Fibroblast of lung (primary cell): ENCODE results near the gene ZBTB34. TPM values are rescaled to one million over a fixed set of nuclear protein-coding genes. Genes with fewer than 3 reads are reported as not detected.

Experiments
- DNase-seq, 2 donors: peaks; one replicate each; pipeline versions ENCODE4 v3.0.0 to v3.0.0-alpha.2; 2010; ENCODE audit warnings: low read depth in 2 of 2
- H2AFZ ChIP-seq: 2 replicates; pipeline ENCODE4 v1.5.1; 2012; ENCODE audit warnings: low read length, control low read depth, inconsistent platforms
- H3K27ac ChIP-seq: 2 replicates; pipeline ENCODE4 v1.5.1; 2011; ENCODE audit warnings: low read length, control low read depth; ENCODE audit not compliant: insufficient read depth
- H3K27me3 ChIP-seq: 2 replicates; pipeline ENCODE4 v1.5.1; 2011; ENCODE audit warnings: mild to moderate bottlenecking, low read length; ENCODE audit not compliant: control insufficient read depth, insufficient read depth
- H3K36me3 ChIP-seq: 2 replicates; pipeline ENCODE4 v1.5.1; 2011; ENCODE audit warnings: low read length; ENCODE audit not compliant: control insufficient read depth, insufficient read depth
- H3K4me1 ChIP-seq: 2 replicates; pipeline ENCODE4 v1.5.1; 2011; ENCODE audit warnings: low read length; ENCODE audit not compliant: control insufficient read depth, insufficient read depth; ENCODE audit errors: extremely low read depth
- H3K4me2 ChIP-seq: 2 replicates; pipeline ENCODE4 v1.5.1; 2011; ENCODE audit warnings: low read length, control low read depth; ENCODE audit not compliant: insufficient read depth; ENCODE audit errors: extremely low read depth
- H3K4me3 ChIP-seq, 4 experiments: fragments of 200-600 bp in 1 of 4; sonication (generic) in 1 of 4; replicated peaks in 1 of 4; 2 replicates each; pipeline ENCODE4 v1.5.1; 2011 to 2016; ENCODE audit warnings: low read length in 4 of 4, low read depth in 3 of 4, mild to moderate bottlenecking in 3 of 4, control low read depth in 2 of 4, inconsistent platforms in 1 of 4, mixed read lengths in 1 of 4; ENCODE audit not compliant: insufficient read depth in 1 of 4; ENCODE audit errors: control extremely low read depth in 1 of 4
- H3K79me2 ChIP-seq: 2 replicates; pipeline ENCODE4 v1.5.1; 2012; ENCODE audit warnings: mild to moderate bottlenecking, low read length, inconsistent platforms; ENCODE audit not compliant: control insufficient read depth, insufficient read depth
- H3K9ac ChIP-seq: 2 replicates; pipeline ENCODE4 v1.5.1; 2011; ENCODE audit warnings: mild to moderate bottlenecking, low read length, control low read depth; ENCODE audit not compliant: insufficient read depth
- H3K9me3 ChIP-seq: 2 replicates; pipeline ENCODE4 v1.5.1; 2012; ENCODE audit warnings: low read depth, low read length; ENCODE audit not compliant: control insufficient read depth, insufficient read depth
- H4K20me1 ChIP-seq: 2 replicates; pipeline ENCODE4 v1.5.1; 2011; ENCODE audit warnings: low read length; ENCODE audit not compliant: control insufficient read depth, insufficient read depth; ENCODE audit errors: extremely low read depth
- EZH2 ChIP-seq: IDR thresholded peaks from 2 replicates; pipeline ENCODE4 v1.5.1; 2012; ENCODE audit warnings: low read length, control low read depth, mild to moderate bottlenecking; ENCODE audit errors: missing control alignments
- polyA plus RNA-seq, 2 donors: library from polyadenylated mRNA; depleted of rRNA in 1 of 2; stranded (reverse) in 1 of 2; unstranded in 1 of 2; fragments of >200 nt; gene quantifications; 2 replicates each; pipeline ENCODE4 v1.2.1, GENCODE V29; 2011 to 2012; ENCODE audit warnings: missing spikeins in 1 of 2
- total RNA-seq: library from RNA; depleted of rRNA; stranded (reverse); fragments of >200 nt; gene quantifications from 2 replicates; pipeline ENCODE4 v1.2.1, GENCODE V29; 2014
- TF ChIP-seq, protein P1 (sequence below), 2 donors: IDR thresholded peaks in 1 of 2; conservative IDR thresholded peaks in 1 of 2; 1 replicate in 1 of 2; 2 replicates in 1 of 2; pipeline ENCODE4 v1.5.1; 2011 to 2012; ENCODE audit warnings: low read length in 2 of 2, control low read depth in 1 of 2, inconsistent platforms in 1 of 2, low read depth in 1 of 2, mild to moderate bottlenecking in 1 of 2

The ZBTB34 gene
- total and polyA plus RNA-seq, 2 donors (not counting 1 experiment from before 2014, with no cell fraction given), result 6.8 to 7.0 TPM

DNA sequence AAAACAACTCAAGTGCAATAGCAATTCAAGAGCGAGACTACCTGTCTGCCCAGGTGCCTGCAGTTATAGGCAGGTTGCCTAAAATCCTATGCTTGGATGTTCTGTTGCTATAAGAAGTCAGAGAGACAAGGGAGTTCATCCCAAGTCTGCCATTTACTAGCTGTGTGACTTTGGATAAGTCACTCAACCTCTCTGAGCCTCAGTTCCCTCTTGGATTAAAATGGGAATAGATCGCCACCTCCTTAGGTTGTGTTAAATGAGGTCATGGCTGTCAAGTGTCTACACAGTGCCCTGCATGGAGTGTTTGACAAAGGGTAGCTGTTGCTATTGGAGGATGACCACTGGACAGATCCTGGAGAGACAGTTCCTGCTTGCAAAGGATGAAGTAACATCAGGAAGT lies 1.3 kb upstream of the ZBTB34 start:
- Histone ChIP-seq H3K27ac (no peak overlapping the region), H4K20me1 (no peaks in the 10 kb centered on the region), H3K4me3 (no peak overlapping the region), H3K27me3 (peaks cover 27% of the 10 kb centered on the region), H3K4me2 (no peak overlapping the region), H3K9ac (no peak overlapping the region), H3K79me2 (peaks cover 31% of the 10 kb centered on the region), H2AFZ (no peak overlapping the region), H3K9me3 (no peaks in the 10 kb centered on the region), H3K4me1 (peaks cover 2% of the 10 kb centered on the region), H3K36me3 (no peaks in the 10 kb centered on the region)
- TF ChIP-seq, protein P1, sequence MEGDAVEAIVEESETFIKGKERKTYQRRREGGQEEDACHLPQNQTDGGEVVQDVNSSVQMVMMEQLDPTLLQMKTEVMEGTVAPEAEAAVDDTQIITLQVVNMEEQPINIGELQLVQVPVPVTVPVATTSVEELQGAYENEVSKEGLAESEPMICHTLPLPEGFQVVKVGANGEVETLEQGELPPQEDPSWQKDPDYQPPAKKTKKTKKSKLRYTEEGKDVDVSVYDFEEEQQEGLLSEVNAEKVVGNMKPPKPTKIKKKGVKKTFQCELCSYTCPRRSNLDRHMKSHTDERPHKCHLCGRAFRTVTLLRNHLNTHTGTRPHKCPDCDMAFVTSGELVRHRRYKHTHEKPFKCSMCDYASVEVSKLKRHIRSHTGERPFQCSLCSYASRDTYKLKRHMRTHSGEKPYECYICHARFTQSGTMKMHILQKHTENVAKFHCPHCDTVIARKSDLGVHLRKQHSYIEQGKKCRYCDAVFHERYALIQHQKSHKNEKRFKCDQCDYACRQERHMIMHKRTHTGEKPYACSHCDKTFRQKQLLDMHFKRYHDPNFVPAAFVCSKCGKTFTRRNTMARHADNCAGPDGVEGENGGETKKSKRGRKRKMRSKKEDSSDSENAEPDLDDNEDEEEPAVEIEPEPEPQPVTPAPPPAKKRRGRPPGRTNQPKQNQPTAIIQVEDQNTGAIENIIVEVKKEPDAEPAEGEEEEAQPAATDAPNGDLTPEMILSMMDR (conservative IDR thresholded peaks at IDR 0.05 in 1 of 2, IDR thresholded peaks at IDR 0.05 in 1 of 2; ENCODE audit: low read depth in 1 of 2, low read length in 2 of 2), result no peak
- TF ChIP-seq EZH2, result peak; percentile 31
- DNase-seq, result no peak

DNA sequence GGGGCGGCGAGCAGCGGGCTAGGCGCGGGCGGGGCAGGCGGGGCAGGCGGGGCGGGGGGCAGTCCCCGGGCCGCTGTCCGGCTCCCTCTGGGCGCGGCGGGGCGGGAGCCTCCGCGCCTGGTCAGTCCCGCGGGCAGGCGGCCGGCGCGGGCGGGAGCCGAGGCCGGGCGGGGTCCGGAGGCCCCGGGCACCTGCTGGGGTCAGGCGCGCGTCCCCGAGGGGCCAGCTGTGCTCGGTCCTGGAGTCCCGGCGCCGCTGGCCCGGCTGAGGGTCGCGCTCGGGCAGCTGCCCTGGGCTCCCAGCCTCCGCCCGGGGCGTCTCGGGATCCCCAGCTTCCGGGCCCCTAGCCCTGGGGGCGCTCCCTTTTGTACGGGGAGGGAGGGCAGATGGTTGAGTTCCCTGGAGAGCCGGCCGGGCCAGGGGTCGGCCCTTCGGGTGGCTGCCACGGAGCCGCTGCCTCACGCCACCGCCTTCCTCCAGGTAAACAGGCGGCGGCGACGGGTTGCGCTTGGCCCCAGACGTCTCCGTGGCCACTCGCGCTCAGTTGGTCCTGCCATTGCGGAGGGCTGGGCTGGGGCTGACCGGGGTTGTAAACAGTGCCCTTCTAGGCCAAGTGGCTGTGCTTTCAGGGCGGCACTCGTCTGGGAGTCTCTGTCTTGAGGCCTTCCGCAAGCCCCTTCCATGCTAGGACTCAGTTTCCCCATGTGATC lies 473 bp downstream of the ZBTB34 start:
- H3K4me1 ChIP-seq, result peaks cover 2% of the 10 kb centered on the region
- no peaks in the 10 kb centered on the region for H3K9me3 ChIP-seq
- peak in 1 of 2 donors; percentile 12 for DNase-seq
- H3K79me2 ChIP-seq, result peaks cover 42% of the 10 kb centered on the region
- TF ChIP-seq, protein P1 (conservative IDR thresholded peaks at IDR 0.05 in 1 of 2, IDR thresholded peaks at IDR 0.05 in 1 of 2; ENCODE audit: low read depth in 1 of 2, low read length in 2 of 2), result no peak
- TF ChIP-seq EZH2, result no peak
- peak overlapping the region; percentile 72 for H3K4me2 ChIP-seq
- H3K4me3 ChIP-seq, result peak overlapping the region; percentile 87 to 92 (median 91)
- peak overlapping the region; percentile 73 for H3K9ac ChIP-seq
- no peaks in the 10 kb centered on the region for H4K20me1 ChIP-seq
- peak overlapping the region; percentile 55 for H3K27ac ChIP-seq
- peak overlapping the region; percentile 10 for H2AFZ ChIP-seq
- H3K36me3 ChIP-seq, result peaks cover 3% of the 10 kb centered on the region
- H3K27me3 ChIP-seq, result peaks cover 25% of the 10 kb centered on the region

DNA sequence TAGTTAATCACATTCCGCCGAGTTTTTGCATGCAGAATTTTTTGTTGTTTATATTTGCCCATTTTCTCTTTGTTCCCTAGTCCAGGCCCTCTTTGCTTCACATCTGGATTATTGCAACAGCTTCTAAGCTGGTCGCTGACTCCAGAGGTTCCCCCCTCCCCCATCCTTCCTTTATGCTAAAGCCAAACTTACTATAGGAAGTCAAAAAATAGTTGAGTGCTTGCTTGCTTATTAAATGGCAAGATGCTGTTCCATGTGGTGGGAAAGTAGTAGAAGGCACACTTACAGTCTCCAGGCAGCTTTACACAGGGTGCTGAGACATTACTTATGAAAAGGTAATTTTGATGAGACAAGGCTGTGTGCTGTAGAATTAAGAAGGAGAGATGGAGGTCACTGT lies 1.3 kb downstream of the ZBTB34 start:
- H2AFZ ChIP-seq, result no peak overlapping the region
- peaks cover 20% of the 10 kb centered on the region for H3K27me3 ChIP-seq
- peak overlapping the region; percentile 87 to 92 (median 91) for H3K4me3 ChIP-seq
- DNase-seq, result peak in 1 of 2 donors; percentile 81
- no peaks in the 10 kb centered on the region for H3K9me3 ChIP-seq
- H3K36me3 ChIP-seq, result peaks cover 3% of the 10 kb centered on the region
- no peak overlapping the region for H3K9ac ChIP-seq
- peaks cover 42% of the 10 kb centered on the region for H3K79me2 ChIP-seq
- no peak for TF ChIP-seq EZH2
- TF ChIP-seq, protein P1 (conservative IDR thresholded peaks at IDR 0.05 in 1 of 2, IDR thresholded peaks at IDR 0.05 in 1 of 2; ENCODE audit: low read depth in 1 of 2, low read length in 2 of 2), result no peak
- peak overlapping the region; percentile 55 for H3K27ac ChIP-seq
- H3K4me1 ChIP-seq, result peaks cover 2% of the 10 kb centered on the region
- H3K4me2 ChIP-seq, result peak overlapping the region; percentile 72
- no peaks in the 10 kb centered on the region for H4K20me1 ChIP-seq
